Prostate gland (tissue), 2 donors: Measurements from ENCODE around the gene TAF12.

Source experiments
- POLR2A ChIP-seq: fragments of 450-650 bp; IDR thresholded peaks from one replicate; pipeline ENCODE4 v1.6.1; 2016; ENCODE audit warnings: antibody characterized with exemption, mild to moderate bottlenecking
- POLR2AphosphoS5 ChIP-seq: sonication (generic); formaldehyde crosslinking; IDR thresholded peaks from one replicate; pipeline ENCODE4 v1.6.1; 2017; ENCODE audit warnings: antibody characterized with exemption
- TF ChIP-seq, protein P1 (sequence below), 4 experiments: fragments of 200-600 bp in 2 of 4; fragments of 450-650 bp in 2 of 4; sonication (generic) in 2 of 4; IDR thresholded peaks; 1 replicate in 3 of 4; 2 replicates in 1 of 4; pipeline ENCODE4 v1.5.1; 2016 to 2019; ENCODE audit warnings: antibody characterized with exemption in 4 of 4, mild to moderate bottlenecking in 2 of 4, moderate library complexity in 2 of 4

DNA sequence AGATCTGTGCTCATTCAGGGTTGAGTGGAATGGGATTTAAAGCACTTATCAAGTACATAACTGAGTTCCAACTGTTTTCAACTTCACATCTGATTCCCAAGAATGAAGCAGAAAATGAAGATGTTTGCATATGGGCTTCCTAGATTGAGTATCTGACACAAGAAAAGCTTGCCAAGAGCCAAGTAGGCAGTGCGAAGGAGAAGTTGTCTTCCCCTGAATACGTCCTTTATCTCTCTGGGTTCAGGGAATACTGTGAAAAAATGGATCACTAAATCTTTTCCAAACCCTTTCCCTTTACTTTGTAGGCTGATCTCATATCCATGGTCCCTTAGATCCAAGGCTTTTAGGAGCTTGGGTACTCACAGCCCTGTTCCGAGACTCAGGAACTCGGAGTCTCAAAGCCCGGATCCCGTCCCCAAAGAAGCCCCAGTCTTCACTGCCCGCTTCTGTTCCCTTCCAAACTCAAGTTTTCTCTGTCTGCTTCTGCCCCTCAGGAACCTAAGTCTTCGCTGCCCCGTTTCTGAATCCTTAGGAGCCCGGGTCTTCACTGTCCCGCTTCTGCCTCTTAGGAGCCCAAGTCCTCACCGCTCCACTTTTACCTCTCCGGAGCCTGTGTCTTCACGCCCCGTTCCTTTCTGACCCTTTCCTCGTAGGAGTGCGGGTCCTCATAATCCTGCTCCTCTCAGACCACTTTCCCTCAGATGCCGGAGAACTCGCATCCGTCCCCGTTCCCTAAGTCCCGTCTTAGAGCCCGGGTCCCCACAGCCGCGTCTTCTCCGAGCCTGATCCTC lies 616 bp downstream of the TAF12 start:
- TF ChIP-seq, protein P1, sequence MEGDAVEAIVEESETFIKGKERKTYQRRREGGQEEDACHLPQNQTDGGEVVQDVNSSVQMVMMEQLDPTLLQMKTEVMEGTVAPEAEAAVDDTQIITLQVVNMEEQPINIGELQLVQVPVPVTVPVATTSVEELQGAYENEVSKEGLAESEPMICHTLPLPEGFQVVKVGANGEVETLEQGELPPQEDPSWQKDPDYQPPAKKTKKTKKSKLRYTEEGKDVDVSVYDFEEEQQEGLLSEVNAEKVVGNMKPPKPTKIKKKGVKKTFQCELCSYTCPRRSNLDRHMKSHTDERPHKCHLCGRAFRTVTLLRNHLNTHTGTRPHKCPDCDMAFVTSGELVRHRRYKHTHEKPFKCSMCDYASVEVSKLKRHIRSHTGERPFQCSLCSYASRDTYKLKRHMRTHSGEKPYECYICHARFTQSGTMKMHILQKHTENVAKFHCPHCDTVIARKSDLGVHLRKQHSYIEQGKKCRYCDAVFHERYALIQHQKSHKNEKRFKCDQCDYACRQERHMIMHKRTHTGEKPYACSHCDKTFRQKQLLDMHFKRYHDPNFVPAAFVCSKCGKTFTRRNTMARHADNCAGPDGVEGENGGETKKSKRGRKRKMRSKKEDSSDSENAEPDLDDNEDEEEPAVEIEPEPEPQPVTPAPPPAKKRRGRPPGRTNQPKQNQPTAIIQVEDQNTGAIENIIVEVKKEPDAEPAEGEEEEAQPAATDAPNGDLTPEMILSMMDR (IDR thresholded peaks at IDR 0.05): no peak
- TF ChIP-seq POLR2A (no peak), POLR2AphosphoS5 (no peak)
